GM18519 (cell line): Measurements from ENCODE around the gene LRRC59.

Experiments used
- ATAC-seq: cut with Tn5 transposase; IDR thresholded peaks from one replicate; pipeline ENCODE4 v1.9.1; 2021; ENCODE audit warnings: mild to moderate bottlenecking, moderate library complexity; ENCODE audit not compliant: unreplicated experiment, low FRiP score

Gene LRRC59

GRCh38 chr17:50363217-50364060 is 33.9 kb downstream of the LRRC59 start:
- no peak for ATAC-seq

- no peak for ATAC-seq
These were observed 34.7 kb downstream of the LRRC59 start for GRCh38 chr17:50362661-50363060.

- no peak for ATAC-seq
These were observed 35.5 kb downstream of the LRRC59 start for GRCh38 chr17:50361561-50362480.

- ATAC-seq: no peak
These were observed 36.7 kb downstream of the LRRC59 start for GRCh38 chr17:50360486-50361115.

- ATAC-seq: no peak
These were observed 37.3 kb downstream of the LRRC59 start for GRCh38 chr17:50359998-50360461.

GRCh38 chr17:50359005-50359699 is 38.2 kb downstream of the LRRC59 start:
- no peak for ATAC-seq

GRCh38 chr17:50358177-50358576 is 39.1 kb downstream of the LRRC59 start:
- ATAC-seq: no peak

- no peak for ATAC-seq
These were observed 40.3 kb downstream of the LRRC59 start for GRCh38 chr17:50356892-50357510.

GRCh38 chr17:50356418-50356817 is 40.9 kb downstream of the LRRC59 start:
- ATAC-seq: no peak

GRCh38 chr17:50355701-50356341 is 41.5 kb downstream of the LRRC59 start:
- ATAC-seq: no peak

- ATAC-seq: no peak
These were observed 42.0 kb downstream of the LRRC59 start for GRCh38 chr17:50355336-50355700.

- no peak for ATAC-seq
These were observed 42.5 kb downstream of the LRRC59 start for GRCh38 chr17:50354776-50355175.

GRCh38 chr17:50354198-50354597 is 43.1 kb downstream of the LRRC59 start:
- no peak for ATAC-seq

GRCh38 chr17:50353600-50354195 is 43.6 kb downstream of the LRRC59 start:
- no peak for ATAC-seq

- ATAC-seq: no peak
These were observed 44.4 kb downstream of the LRRC59 start for GRCh38 chr17:50352693-50353599.

- ATAC-seq: no peak
These were observed 45.1 kb downstream of the LRRC59 start for GRCh38 chr17:50352072-50352692.

- ATAC-seq: no peak
These were observed 46.6 kb downstream of the LRRC59 start for GRCh38 chr17:50350733-50351132.

- no peak for ATAC-seq
These were observed 48.1 kb downstream of the LRRC59 start for GRCh38 chr17:50349243-50349600.
